Stimulated activated CD8-positive, alpha-beta memory T cell treated with anti-CD3 and anti-CD28 coated beads, Interleukin-4, amount 100 ng/mL, for 24 hours (primary cell): ENCODE data around the gene EPAS1.

Source experiments
- DNase-seq: peaks from one replicate; pipeline ENCODE4 v3.0.0-alpha.2; 2020; ENCODE audit warnings: low read depth

EPAS1 gene

DNA sequence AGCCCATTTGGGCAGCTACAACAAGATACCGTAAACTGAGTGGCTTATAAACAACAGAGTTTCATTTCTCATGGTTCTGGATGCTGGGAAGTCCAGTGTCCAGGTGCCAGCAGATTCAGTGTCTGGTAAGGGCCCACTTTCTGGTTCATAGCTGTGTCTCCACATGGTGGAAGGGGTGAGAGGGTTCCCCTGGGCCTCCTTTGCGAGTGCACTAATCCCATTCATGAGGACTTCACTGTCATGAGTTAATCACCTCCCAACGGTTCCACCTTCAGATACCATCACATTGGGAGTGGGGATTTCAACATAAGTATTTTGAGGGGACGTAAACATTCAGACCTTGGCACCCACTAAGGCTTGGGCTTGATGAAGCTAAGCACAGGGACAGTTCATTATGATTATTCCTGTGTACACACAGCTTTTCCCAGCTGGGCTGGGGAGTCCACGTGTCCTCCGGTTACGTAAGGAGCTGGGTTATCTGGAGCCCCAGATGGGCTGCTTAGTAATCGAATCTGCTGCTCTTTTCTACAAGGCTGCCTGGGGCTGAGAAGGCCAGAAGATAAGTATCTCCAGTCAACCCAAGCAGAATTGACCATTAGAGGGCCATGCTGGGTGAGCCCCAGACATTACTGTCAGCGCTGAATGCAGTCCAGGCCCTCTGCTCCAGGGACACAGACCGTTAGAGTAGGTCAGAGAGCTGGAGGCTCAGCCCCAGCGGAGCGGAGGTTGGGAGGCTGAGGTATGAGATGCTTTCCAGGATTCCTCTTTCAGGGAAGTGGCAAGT is 42.7 kb downstream of the EPAS1 start:
- no peak for DNase-seq

DNA sequence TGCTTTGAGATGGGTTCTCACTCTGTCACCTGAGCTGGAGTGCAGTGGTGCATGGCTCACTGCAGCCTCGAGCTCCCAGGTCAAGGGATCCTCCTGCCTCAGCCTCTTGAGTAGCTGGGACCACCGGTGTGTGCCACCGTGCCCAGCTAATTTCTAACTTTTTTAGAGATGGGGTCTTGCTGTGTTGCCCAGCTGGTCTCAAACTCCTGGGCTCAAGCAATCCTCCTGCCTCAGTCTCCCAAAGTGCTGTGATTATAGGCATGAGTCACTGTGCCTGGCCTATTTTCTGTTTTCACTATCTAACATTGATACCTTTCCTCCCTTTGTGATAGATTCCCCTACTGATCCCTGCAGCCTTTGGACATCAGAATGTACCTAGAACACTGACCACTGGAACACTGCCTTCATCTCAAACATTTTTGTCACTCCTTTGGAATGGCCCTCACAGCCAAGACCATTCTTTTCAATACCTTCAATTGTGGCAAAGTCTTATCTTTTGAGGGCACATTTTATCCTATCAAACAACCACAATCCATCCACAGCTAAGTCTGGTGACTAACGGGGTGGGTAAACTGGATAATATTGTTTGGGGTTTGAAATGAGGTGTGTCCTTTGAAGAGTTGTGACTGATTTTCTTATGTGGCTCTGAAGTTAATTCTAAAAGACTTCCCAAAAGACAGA is 43.7 kb downstream of the EPAS1 start:
- DNase-seq = no peak

- DNase-seq = no peak
These were observed 45.5 kb downstream of the EPAS1 start for GRCh38 chr2:46342566-46343315.

- no peak for DNase-seq
These were observed 47.5 kb downstream of the EPAS1 start for GRCh38 chr2:46344706-46345105.

- no peak for DNase-seq
These were observed 48.6 kb downstream of the EPAS1 start for GRCh38 chr2:46345775-46346174.

GRCh38 chr2:46346719-46347118 is 49.5 kb downstream of the EPAS1 start:
- DNase-seq = no peak

GRCh38 chr2:46347648-46348280 is 50.6 kb downstream of the EPAS1 start:
- DNase-seq = no peak

DNA sequence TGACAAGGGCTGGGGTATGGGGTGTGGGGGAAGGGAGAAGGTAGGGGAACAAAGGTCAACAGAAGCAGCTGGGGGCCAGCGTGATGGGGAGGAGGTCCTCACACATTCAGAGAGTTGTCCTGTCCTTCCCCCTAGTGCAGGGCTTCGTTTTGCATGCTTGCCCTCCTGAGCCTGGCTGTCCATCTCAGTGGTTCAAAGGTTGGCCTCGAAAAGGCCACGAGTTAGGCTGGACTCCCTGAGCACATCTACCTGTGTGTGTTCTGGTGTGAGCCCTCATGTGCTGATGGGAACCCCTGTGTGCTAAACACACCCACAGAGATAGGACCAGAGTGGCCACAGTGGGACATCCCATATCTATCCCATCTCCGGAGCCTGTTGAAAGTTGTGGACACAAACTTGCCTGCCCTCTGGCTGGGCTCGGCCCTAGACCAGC is 51.9 kb downstream of the EPAS1 start:
- DNase-seq = no peak

DNA sequence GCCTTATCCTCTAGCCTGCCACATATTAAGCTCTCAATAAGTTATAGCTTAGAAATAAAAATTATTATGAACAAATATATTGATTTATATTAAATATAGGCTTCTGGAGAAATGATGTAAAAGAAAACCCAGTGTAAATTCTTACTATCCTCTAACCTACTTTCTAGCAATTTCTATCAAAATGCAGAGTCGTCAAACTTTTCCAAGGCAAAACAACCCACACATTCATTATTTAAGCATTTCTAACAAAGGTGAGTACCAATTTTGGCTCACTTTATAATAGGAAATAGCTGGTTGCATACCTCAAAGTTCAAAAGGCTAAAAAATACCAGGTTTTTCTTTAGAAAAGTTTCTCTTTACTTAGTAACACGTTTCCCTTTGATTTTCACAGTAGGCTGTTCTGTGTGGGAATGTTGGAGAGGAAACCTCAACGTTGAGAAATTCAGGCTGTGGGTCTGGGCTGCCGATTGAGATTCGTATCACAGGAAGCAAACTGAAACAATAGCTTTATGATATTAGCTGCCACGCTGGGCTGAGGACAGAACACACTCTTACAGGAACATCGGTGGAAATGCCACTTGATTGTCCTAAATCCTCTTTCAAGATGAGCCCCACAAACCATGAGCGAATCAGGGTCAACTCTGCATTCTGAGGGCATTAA is 53.0 kb downstream of the EPAS1 start:
- DNase-seq = no peak

DNA sequence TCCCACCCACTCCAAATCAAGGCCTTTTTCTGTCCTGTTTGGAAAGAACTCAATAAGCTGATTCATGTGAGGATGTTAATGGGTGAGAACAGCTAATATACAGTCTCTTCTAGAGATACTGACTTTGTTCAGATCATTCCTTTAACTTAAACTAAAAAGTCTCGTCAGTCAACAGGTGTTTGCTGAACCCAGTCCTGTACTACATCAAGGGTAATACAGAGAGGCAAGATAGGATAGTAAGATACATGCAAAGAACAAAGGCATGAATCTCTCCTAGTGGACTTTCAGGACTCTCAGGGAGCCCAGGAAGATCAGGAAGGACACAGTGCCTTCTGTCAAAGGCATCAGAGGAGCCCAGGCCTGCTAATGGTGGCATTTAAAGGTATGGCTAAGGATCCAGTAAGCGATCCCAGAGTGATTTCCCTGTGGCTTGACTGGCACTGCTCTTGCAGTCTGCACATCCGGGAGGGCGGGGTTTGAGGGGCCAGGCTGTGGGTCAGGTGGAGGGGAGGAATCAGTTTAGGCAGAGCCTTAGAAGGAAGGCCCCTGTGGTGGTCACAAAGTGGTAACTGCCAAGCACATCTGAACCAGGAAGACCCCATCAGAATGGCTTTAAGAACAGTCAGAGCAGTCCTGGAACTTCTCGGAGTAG is 54.0 kb downstream of the EPAS1 start:
- no peak for DNase-seq

DNA sequence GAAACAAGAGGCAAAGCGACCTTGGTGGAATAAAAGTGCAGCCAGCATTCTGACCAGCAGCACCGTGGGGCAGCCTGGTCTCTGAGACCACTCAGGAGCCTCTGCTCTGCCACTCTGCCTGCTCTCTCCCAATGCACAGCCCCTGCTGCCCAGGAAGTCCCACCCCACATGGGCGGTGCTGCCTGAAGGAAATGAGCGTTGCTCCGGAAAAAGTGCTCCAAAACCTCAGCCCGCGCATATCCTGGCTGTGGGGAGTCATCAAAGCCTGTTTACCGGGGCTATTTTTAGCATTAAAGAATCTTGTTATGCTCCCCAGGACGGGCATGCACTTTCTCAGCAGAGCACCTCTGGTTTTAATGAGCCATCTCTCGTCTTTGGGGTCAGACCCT is 54.5 kb downstream of the EPAS1 start:
- DNase-seq = peak; percentile 60

DNA sequence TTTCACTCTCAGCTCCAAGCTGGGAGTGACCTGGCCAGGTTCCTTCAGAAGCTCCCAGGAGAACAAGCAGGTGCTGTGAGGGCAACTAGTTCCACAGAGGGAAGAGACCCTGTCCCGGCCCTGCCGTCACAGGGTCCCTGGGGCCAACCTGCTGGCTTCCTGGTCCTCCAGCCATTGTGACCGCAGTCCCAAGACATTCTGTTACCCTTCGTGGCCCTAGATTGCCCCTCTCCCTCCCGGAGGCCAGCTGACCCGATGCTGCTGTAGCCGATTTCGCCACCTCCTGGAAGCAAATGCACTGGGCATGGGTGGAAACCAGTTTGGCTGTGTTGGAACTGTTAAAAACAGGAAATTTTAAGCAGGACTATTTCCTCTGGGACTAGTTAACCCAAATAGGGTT is 55.4 kb downstream of the EPAS1 start:
- DNase-seq = no peak

- no peak for DNase-seq
These were observed 56.3 kb downstream of the EPAS1 start for GRCh38 chr2:46353509-46353908.

- DNase-seq = no peak
These were observed 58.5 kb downstream of the EPAS1 start for GRCh38 chr2:46355756-46356155.

DNA sequence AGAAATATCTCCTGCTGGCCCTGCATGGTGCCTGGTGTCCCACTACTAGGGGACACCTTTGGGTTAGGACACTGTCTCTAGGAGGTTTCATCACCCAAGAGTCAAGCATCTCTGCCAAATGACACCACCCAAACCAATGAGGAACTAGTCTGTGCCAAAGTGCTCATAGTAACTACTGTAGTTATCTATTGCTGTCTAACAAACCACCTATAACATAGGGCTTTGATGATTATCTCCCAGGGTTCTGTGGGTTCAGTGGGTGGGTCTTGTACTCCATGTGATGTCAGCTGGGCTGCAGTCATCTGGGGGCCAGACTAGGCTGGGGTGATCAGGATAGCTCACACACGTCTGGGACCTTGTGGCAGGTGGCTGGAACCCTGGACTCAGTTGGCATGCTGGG is 59.8 kb downstream of the EPAS1 start:
- no peak for DNase-seq

- DNase-seq = no peak
These were observed 61.5 kb downstream of the EPAS1 start for GRCh38 chr2:46358713-46359112.

- no peak for DNase-seq
These were observed 63.1 kb downstream of the EPAS1 start for GRCh38 chr2:46360303-46360702.

- DNase-seq = no peak
These were observed 64.9 kb downstream of the EPAS1 start for GRCh38 chr2:46361920-46362666.

DNA sequence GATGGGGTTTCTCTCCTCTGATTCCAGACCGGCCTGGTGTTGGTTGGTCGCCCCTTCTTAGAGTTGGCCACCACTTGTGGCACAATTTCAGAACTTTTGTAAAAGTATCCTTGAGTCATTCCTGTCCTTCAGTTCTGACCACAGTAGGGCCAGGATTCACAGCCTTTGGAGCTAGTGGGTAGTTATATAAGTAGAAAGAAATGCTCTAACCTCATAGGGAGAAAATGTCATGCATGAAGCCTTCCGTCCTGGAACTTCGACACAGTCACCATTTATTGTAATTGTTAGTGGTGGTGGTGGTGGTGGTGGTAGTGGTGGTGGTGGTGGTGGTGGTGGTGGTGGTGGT is 65.4 kb downstream of the EPAS1 start:
- no peak for DNase-seq

GRCh38 chr2:46363535-46364170 is 66.4 kb downstream of the EPAS1 start:
- no peak for DNase-seq
